Stimulated activated CD8-positive, alpha-beta memory T cell treated with anti-CD3 and anti-CD28 coated beads, Interleukin-12 subunit alpha, Interleukin-12 subunit beta, amount 100 ng/mL, for 4 hours (primary cell): ENCODE results near the gene ZNF175.

Source experiments
- DNase-seq: peaks from one replicate; pipeline ENCODE4 v3.0.0-alpha.2; 2020; ENCODE audit warnings: low read depth

The ZNF175 gene

DNA sequence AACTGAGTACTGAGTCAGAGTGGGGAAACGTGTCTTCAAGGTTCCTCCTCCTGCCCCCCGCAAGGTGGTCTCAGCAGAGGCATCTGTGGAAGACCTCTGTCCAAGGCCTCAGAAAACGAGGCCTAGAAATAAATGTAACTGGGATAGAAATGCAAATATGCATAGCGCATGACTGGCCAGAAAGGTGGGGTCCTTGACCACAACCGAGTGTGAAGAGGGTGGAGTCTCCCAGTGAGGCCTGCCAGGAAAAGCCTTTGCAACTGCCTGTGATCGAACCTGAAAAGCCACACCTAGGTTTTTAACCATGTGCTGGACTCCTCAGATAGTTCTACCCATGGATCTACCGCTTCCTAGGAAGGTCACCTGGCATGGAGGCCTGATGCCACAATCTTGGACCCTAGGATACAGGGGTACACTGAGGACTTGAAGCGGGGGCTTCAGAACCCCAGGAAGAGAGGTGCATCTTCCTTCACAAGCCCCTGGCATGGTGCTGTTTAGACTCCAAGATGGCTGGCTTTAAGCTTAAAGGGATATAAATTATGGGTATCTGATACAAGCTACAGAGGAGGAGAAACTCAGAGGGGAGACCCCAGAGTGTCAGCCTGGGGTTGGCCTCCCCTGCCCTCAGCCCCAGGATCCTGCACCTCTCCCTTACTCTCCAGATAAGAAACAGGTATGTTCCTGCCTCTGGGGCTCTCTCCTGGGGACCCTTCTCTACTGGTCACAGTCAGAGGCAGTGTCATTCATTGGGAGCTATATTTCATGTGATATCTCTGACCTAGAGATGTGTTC is 21.4 kb upstream of the ZNF175 start:
- no peak for DNase-seq

DNA sequence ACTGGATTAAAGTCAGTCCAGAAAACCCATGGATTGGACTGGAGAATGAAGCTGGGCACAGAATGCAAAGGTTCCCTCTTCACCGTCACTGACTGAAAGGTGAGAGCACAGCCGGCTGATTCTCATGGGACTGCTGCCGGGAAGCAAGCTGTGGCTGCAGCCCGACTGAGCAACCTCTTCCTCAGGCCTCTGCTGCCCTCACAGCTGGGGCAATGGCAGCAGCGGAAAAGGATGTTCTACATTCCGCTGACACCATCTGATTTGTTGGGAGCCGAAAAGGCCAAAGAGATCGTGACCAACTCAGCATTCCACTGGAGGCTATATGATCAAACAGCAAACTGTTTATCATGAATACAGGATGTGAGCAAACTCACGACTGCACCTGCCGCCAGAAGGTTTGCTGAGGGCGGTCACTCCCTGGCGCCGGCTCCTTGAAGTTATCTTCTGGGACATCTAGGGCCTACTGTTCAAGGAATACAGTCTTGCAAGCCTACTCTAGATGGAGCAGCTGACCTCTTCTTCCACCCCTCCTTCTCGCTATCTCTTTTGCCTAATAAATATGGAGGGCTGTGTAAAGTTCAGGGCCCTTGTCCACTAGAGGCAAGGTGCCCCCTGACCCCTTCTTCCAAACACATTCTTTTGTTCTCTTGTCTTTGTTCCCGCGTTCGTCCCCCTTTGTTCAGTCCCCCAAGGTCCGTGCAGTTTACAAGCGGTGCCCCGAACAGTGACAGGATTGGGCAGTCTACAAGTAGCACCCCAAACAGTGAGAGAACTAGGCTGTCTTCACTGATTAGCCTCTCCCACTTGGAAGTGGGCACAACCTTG is 20.0 kb upstream of the ZNF175 start:
- DNase-seq = no peak

DNA sequence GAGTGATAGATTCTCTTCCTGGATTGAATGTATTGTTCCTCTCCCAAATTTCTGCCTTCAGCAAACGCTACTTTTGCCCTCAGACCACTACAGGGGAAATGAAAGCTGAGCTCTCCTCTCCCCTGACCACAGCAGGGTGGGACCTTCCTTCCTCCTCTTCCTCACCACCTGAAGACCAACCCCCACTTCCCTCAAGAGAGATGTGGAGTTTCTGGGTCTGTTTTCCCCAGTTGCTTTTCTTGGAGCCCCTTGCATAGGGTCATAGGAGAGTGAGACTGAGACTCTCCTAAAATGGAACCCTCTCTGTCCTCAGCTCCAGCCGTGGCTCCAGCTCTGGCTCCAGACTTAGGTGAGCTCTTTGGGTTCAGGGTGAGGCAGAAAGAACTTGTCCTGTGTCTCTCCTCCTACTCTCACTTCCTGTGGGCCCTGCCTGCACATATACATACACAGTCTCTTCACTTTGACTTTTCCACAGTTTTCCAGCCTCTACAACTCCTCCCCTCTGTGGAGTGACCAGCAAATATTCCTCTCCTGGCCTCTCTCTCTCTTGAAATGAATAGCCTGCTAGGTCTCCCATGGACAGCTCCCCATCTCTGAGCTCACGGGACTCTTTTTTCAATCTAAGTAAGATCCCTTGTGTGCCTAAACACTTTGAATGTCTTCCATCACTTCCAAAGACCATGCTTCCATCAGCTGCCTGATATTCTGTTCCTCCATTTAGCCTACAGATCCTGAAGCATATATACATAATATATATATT is 19.2 kb upstream of the ZNF175 start:
- no peak for DNase-seq

DNA sequence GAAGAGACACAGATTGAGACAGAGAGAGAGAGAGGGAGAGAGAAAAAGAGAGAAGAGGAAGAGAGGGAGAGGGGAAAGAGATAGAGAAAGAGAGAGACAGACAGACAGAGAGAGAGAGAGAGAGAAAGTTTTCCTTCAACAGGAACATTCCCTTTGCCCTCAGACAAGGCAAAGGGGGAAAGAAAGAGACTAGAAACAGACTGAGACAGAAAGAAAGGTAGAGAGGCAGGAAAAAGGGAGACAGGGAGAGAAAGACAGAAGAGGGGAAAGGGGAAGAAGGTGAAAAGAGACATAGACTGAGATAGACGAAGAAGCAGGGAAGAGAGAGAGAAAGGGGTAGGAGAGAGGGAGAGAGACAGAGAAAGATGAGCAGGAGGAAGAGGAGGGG is 18.5 kb upstream of the ZNF175 start:
- no peak for DNase-seq

DNA sequence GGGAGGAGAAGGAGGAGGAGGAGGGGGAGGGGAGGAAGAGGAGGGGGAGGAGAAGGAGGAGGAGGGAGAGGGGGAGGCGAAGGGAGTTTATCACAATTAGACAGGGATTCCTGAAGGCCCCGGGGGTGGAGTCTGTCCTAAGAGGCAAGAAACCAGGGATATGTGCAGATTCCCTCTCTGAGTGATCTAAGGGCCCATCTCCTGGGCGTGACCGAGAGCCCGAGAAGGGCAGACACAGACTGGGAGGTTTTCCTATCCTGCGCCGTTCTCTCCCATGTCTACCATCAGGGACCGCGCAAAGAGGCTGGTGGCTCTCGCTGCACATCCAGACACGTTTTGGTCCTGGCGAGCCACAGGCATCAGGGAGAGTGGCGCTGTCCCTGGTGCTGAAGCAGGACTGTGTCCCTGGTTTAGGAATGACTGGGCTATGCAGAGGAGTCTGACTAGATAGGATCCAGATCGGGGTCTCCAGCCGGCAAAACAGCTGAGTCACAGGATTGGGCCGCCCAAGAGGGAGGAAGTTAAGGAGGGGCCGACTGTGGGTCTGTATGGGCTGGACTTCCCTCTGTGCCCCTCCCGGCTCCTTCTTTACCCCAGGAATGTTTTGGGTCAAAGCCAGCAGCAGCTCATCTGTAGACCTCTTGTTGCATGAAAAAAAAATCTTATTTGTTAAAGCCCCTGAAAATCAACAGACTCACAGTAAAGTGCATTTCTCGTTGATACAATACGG is 17.9 kb upstream of the ZNF175 start:
- DNase-seq = no peak

DNA sequence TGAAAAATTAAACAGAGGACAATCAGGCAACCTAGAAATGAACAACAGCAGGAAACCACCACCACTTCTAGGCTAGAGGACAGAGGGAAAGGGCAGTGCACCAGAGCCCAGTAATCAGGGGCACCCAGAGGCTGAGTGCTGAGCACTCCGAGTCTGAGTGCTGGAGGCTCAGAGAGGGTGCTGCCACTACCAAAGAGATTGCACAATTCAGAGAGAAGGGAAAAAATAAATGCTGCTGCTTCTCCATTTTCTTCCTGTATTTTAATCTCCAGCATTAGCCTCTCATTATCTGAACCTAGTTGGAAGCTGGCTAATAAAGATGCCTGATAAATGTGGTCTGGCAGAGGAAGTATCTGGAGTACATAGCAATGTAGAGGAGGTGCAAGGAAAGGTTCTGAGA is 11.8 kb upstream of the ZNF175 start:
- no peak for DNase-seq

DNA sequence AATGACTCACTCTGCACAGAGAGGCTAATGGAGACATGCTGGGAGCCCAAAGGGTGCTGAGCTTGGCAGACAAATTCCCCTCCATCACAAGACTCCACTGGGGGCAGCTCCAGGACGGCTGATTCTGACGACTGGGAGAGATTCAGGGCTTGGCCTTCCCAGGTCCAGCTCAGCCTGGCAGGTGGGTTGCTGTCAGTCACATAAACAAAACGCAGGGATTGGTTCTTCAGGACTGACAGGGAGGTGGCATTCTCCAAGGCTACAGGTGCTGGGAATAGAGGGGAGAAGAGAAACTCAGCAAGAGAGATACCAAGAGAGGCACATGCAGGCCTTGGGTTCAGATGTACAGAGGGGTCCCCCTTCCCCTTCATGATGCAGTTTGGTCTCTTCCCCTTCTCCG is 10.7 kb upstream of the ZNF175 start:
- DNase-seq = no peak

DNA sequence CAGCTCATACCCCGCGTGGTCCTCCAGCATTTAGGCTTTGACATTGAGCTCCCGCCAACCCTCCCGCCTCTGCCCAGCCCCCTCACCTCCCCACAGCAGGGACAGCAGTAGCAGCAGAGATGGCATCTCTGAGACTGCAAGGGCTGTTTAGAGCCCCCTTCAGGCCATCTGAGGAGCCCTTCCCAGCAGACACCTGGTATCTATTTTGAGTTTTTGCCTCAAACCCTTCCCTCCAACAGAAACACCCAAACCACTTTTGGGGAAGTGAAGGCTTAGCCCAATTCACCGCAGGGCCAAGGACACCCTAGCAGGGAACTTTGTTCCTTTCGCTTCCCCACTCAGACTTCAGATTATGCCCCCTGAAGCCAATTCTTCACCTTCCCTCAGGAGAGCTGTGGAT is 6.3 kb upstream of the ZNF175 start:
- DNase-seq = no peak

DNA sequence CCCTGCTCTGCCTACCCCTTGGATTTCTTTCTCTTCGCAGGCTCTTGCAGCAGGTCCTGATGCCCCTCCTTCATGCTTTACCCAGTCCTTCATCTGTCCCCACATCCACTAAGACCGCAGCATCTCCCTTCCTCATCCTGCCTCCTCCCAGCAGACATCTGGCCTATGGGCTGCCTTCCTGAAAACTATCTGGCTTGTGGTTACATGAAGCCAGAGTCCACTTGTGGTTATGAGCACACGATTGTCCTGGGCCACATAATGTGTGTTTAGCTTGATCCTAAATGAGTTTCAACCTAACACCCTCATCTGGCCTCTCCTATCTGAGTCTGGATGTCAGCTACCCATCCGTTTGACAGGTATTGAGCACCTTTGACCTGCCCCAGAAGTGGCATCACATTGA is 5.5 kb upstream of the ZNF175 start:
- DNase-seq = no peak

DNA sequence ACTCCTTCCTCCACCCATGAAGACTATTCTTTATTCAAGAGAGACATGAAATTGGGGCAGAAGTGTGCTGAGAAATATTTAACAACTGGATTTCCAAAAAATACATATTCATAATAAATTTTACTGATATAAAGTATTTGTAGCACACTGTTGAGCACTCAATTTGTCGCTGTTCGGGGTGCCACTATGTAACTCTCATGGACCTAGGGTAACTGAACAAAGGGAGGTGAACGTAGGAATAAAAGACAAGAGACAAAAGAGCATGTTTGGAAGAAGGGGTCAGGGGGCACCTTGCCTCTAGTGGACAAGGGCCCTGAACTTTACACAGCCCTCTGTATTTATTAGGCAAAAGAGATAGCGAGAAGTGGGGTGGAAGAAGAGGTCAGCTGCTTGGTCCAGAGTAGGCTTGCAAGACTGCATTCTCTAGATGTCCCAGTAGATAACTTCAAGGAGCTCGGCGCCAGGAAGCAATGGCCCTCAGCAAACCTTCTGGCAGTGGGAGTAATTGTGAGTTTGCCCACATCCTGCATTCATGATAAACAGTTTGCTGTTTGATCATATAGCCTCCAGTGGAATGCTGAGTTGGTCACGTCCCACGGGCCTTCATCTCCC is 4.5 kb upstream of the ZNF175 start:
- no peak for DNase-seq

DNA sequence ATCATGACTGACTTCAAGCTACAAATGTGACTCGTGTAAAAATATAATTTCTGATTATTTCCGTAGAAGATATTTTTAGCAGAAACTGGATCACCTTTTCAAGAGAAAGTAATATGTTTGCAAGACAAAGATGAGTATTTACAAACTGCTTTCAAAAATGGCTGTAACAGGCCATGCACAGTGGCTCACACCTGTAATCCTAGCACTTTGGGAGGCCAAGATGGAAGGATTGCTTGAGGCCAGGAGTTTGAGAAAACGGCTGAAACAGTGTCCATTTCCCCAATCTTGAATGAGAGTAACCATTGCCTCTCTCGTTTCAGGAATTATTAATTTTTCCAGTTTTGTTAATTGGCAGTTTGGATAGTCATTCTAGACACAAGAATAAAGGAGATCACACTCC is 3.5 kb upstream of the ZNF175 start:
- DNase-seq = no peak

DNA sequence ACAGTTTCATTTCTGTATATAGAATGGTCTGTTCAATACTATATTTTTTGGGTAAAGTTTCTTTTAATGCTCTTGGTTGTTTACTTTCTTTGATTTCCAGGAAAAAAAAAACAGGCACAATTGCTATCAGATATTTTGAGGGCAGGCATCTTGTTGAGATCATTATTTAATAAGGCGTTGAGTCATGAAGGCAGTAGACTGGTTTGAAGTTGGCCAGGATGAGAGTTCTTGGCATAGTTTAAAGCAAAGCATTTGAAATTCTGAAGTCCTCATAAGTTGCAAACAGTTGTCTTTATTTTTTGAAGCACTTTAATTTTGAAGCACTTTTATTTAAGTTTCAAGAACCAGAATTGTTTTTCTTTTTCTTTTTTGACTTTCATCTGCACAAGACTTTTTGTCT is 2.6 kb upstream of the ZNF175 start:
- no peak for DNase-seq

DNA sequence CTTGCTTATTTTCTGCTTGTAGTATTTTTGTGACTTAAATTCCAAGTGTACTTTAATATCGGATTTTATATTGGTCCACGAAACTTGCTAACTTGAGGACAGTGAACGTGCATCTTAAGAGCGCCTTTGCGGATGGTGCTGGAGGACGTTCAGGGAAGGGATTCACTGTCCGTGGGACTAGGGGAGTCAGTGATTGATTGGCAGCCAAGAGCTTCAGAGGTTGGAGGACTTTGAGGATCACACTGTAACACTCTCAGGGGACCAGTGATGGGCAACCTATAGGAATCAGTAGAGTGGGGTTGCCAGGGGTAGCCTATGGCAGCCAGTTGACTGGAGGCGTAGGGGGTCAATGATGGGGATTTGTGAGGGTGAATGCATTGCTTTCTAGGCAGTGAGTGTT is 516 bp downstream of the ZNF175 start:
- DNase-seq = no peak

DNA sequence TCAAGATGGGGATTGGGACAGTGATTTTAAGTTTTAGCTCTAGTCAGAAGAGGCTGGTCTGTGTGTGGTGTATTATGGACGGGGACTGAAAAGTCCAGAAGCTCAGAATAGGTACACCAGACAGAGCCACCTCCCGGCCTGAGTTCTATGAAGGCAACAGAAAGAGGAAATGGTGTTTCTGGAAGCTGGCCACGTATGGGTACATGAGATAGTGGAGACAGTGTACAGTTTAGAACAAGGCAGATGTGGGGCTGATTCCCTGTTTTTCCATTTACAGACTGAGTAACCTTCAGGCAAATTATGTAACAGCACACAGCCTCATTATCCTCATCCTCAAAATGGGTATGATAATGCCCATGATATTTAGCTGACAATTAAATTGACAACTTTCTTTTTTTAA is 1.3 kb downstream of the ZNF175 start:
- no peak for DNase-seq

DNA sequence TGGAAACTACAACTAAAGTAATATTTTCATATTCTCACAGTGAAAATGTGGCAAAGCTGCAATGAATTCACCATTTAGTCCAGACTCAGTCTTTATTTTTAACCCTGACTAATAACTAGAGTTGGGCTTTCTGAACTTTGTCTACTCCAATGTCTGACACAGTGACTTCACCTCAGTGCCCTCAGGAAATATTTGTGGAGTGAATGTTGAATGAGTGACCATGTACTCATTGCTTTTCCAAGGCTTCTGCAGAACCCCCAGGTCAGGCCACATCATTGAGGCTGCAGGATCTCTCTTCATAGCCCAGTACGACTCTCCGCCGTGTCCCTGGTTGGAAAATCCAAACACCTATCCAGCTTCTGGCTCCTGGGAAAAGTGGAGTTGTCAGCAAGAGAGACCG is 1.8 kb downstream of the ZNF175 start:
- no peak for DNase-seq

DNA sequence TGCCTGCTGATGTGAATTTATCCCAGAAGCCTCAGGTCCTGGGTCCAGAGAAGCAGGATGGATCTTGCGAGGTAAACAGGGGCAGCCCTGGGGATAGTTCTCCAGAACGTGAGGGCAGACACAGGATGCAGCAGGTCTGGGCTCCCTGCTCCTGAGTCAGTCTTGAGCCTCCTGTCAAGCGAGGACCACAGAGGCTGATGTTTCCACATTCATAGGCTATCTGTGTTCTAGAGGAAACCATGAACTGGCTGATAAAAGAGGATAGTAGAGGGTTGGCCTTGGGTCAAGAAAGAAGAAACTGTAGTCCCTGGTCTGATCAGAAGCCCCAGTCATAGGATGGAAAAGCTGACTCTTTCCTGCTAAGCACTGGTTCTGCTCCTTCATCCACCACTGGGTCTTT is 2.2 kb downstream of the ZNF175 start:
- no peak for DNase-seq

DNA sequence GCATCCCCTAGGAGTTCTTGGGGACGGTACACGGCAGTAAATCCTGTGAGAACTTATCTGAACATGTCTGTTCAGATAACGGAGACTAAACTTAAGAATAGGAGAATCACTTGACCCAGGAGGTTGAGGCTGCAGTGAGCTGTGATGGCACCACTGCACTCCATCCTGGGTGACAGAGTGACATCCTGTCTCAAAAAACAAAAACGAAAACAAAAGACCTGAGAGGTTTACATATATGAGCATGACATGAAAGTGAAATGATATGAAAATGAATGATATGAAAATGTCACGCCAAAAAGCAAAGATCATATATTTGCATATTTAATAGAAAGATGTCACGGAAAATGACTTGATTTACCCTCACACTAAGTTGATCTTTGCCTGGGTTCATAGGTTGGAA is 5.8 kb downstream of the ZNF175 start:
- no peak for DNase-seq

DNA sequence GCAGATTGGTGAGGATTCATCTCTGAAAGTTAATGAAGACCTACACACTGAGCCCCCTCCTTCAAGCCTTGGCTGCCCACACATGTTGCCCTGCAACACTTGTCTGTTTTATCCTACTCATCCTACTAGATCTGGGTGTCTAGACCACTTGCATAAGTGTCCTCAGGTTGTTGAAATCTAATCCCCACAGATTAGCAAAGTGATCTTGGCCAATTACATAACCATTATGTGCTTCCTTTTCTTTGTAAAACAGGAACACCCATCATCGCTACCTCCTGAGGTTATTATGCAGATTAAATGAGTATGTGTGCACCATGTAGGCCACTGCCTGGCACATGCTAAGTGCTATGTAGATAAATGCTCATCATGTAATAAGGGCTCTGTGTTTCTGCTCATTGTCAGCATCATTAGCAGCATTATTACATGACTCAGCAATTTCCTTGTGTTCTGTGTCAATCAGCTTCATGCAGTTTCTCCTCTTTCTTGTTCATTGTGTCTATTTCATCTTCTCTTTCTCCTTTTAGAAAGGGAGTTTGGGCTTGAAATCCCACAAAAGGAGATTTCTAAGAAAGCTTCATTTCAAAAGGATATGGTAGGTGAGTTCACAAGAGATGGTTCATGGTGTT is 15.1 kb downstream of the ZNF175 start:
- DNase-seq = no peak

DNA sequence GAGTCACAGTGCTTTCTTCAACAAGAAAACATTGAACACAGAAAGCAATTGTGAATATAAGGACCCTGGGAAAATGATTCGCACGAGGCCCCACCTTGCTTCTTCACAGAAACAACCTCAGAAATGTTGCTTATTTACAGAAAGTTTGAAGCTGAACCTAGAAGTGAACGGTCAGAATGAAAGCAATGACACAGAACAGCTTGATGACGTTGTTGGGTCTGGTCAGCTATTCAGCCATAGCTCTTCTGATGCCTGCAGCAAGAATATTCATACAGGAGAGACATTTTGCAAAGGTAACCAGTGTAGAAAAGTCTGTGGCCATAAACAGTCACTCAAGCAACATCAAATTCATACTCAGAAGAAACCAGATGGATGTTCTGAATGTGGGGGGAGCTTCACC is 15.7 kb downstream of the ZNF175 start:
- no peak for DNase-seq

DNA sequence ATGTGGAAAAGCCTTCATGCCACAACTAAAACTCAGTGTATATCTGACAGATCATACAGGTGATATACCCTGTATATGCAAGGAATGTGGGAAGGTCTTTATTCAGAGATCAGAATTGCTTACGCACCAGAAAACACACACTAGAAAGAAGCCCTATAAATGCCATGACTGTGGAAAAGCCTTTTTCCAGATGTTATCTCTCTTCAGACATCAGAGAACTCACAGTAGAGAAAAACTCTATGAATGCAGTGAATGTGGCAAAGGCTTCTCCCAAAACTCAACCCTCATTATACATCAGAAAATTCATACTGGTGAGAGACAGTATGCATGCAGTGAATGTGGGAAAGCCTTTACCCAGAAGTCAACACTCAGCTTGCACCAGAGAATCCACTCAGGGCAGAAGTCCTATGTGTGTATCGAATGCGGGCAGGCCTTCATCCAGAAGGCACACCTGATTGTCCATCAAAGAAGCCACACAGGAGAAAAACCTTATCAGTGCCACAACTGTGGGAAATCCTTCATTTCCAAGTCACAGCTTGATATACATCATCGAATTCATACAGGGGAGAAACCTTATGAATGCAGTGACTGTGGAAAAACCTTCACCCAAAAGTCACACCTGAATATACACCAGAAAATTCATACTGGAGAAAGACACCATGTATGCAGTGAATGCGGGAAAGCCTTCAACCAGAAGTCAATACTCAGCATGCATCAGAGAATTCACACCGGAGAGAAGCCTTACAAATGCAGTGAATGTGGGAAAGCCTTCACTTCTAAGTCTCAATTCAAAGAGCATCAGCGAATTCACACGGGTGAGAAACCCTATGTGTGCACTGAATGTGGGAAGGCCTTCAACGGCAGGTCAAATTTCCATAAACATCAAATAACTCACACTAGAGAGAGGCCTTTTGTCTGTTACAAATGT is 16.4 kb downstream of the ZNF175 start:
- DNase-seq = no peak
